ENCODE data around the gene CLDN7.
A peak's percentile ranks its signal among the peaks of the same experiment; 100 is the strongest.

- 0 out of 2 replicates have a peak, but pooled peaks have one; percentile 4 for TF ChIP-seq CTCF (IDR thresholded peaks at IDR 0.05)
- no peak for TF ChIP-seq ZFX (IDR thresholded peaks at IDR 0.05; ENCODE audit: borderline replicate concordance)
These were observed 47.1 kb downstream of the CLDN7 start for GRCh38 chr17:7215136-7215638.

All from 22Rv1 (cell line).